Thyroid gland (tissue), 4 donors: ENCODE results near the gene FAM72C.
"Not testable (repeated sequence)": the region's sequence is repeated elsewhere in the genome, so short reads cannot be mapped to it uniquely, and the experiment has no call there.

Source experiments
- POLR2A ChIP-seq, 2 donors: fragments of 450-650 bp; IDR thresholded peaks; one replicate each; pipeline ENCODE4 v1.6.1; 2017; ENCODE audit warnings: antibody characterized with exemption in 2 of 2, mild to moderate bottlenecking in 2 of 2, moderate library complexity in 1 of 2
- TF ChIP-seq, protein P1 (sequence below), 6 experiments: fragments of 200-600 bp in 3 of 6; fragments of 450-650 bp in 3 of 6; sonication (generic) in 3 of 6; IDR thresholded peaks; one replicate each; pipeline ENCODE4 v1.5.1; 2016 to 2019; ENCODE audit warnings: antibody characterized with exemption in 6 of 6, mild to moderate bottlenecking in 2 of 6, inconsistent platforms in 1 of 6, moderate library complexity in 1 of 6

DNA sequence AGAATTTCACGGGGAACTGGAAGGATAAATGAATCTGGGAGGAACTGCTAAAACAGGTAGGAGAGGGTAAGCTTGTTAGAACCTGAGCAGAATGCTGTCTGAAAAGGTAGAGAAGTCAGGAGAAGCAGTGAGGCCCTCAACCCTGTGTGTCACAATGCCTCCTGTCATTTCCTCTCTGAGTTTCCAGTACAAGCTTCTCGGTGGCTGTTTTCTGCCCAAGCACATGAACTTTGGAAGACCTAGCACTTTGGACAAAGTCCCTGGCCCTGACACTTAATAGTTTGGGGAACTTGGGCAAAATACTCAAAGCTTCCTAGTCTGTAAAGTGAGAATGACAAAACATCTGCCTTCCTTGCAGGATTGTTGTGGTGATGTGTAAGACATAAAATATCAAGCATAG, 52.7 kb downstream of the FAM72C start:
- TF ChIP-seq, protein P1, sequence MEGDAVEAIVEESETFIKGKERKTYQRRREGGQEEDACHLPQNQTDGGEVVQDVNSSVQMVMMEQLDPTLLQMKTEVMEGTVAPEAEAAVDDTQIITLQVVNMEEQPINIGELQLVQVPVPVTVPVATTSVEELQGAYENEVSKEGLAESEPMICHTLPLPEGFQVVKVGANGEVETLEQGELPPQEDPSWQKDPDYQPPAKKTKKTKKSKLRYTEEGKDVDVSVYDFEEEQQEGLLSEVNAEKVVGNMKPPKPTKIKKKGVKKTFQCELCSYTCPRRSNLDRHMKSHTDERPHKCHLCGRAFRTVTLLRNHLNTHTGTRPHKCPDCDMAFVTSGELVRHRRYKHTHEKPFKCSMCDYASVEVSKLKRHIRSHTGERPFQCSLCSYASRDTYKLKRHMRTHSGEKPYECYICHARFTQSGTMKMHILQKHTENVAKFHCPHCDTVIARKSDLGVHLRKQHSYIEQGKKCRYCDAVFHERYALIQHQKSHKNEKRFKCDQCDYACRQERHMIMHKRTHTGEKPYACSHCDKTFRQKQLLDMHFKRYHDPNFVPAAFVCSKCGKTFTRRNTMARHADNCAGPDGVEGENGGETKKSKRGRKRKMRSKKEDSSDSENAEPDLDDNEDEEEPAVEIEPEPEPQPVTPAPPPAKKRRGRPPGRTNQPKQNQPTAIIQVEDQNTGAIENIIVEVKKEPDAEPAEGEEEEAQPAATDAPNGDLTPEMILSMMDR (IDR thresholded peaks at IDR 0.05) = not testable (repeated sequence)
- TF ChIP-seq POLR2A (IDR thresholded peaks at IDR 0.05) = not testable (repeated sequence)
